Vagina (tissue), 2 donors: ENCODE results near the gene RELL1.

Experiments
- POLR2A ChIP-seq, 2 donors: fragments of 450-650 bp; IDR thresholded peaks; one replicate each; pipeline ENCODE4 v1.6.1; 2017; ENCODE audit warnings: antibody characterized with exemption in 2 of 2, mild to moderate bottlenecking in 2 of 2, moderate library complexity in 2 of 2
- TF ChIP-seq, protein P1 (sequence below), 3 experiments: fragments of 450-650 bp in 2 of 3; fragments of 200-600 bp in 1 of 3; sonication (generic) in 1 of 3; IDR thresholded peaks; one replicate each; pipeline ENCODE4 v1.5.1; 2017 to 2019; ENCODE audit warnings: antibody characterized with exemption in 3 of 3, mild to moderate bottlenecking in 2 of 3, moderate library complexity in 2 of 3

DNA sequence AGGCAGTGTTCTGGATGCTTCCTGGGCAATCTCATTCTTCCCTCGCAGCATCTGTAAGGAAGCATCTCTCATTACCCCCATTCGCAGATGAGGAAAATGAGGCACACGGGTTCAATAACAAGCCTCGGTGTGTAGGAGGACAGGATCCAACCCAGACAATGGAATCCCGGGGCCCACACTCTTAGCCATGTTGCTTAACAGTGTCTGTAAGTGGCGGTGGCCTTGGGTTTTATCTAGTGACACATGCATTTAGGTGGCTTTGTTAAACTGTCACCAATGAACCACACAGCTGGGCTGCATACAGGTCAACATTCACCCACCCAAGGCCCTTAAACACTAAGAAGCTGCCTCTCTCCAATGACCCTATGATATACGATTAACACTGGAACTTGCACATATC, 22.6 kb downstream of the RELL1 start:
- TF ChIP-seq, protein P1, sequence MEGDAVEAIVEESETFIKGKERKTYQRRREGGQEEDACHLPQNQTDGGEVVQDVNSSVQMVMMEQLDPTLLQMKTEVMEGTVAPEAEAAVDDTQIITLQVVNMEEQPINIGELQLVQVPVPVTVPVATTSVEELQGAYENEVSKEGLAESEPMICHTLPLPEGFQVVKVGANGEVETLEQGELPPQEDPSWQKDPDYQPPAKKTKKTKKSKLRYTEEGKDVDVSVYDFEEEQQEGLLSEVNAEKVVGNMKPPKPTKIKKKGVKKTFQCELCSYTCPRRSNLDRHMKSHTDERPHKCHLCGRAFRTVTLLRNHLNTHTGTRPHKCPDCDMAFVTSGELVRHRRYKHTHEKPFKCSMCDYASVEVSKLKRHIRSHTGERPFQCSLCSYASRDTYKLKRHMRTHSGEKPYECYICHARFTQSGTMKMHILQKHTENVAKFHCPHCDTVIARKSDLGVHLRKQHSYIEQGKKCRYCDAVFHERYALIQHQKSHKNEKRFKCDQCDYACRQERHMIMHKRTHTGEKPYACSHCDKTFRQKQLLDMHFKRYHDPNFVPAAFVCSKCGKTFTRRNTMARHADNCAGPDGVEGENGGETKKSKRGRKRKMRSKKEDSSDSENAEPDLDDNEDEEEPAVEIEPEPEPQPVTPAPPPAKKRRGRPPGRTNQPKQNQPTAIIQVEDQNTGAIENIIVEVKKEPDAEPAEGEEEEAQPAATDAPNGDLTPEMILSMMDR (IDR thresholded peaks at IDR 0.05), result no peak
- TF ChIP-seq POLR2A (IDR thresholded peaks at IDR 0.05), result no peak
